B cell (primary cell): ENCODE results near the gene AFF3. TPM values are rescaled to one million over a fixed set of nuclear protein-coding genes. Genes with fewer than 3 reads are reported as not detected.

Experiments
- ATAC-seq: fragments of 200-7000 bp; cut with Tn5 transposase; one replicate; pipeline ENCODE4 v1.10.0; 2021; ENCODE audit warnings: low read depth, mild to moderate bottlenecking, moderate number of reproducible peaks, moderate library complexity
- CTCF ChIA-PET: fragments of 350-600 bp; sonication (Branson Sonifier 250); formaldehyde crosslinking; loops from one replicate; lab custom pipeline; 2021; ENCODE audit warnings: antibody characterized with exemption, inconsistent platforms; lab: Charles Lee
- POLR2A ChIA-PET: fragments of 350-600 bp; sonication (Branson Sonifier 250); formaldehyde crosslinking; loops from one replicate; lab custom pipeline; 2021; ENCODE audit warnings: antibody characterized with exemption; lab: Charles Lee
- DNase-seq: peaks from one replicate; pipeline ENCODE4 v3.0.0; 2013
- H2AFZ ChIP-seq: 2 replicates; pipeline ENCODE4 v1.6.1; 2012; ENCODE audit warnings: mild to moderate bottlenecking, low read depth, low read length; ENCODE audit not compliant: insufficient read depth, poor library complexity, severe bottlenecking
- H3K27ac ChIP-seq, 2 donors: 1 replicate in 1 of 2; 2 replicates in 1 of 2; pipeline ENCODE4 v1.5.1; 2012 to 2013; ENCODE audit warnings: low read length in 2 of 2, mild to moderate bottlenecking in 2 of 2, moderate library complexity in 1 of 2
- H3K27me3 ChIP-seq, 4 experiments: fragments of 200-600 bp in 1 of 4; sonication (generic) in 1 of 4; replicated peaks in 1 of 4; 1 replicate in 2 of 4; 2 replicates in 2 of 4; pipeline versions ENCODE4 v1.6.1 to v1.7.0; 2013 to 2016; ENCODE audit warnings: low read length in 3 of 4, mild to moderate bottlenecking in 2 of 4, mixed read lengths in 1 of 4, moderate library complexity in 1 of 4; ENCODE audit not compliant: insufficient read depth in 4 of 4, control insufficient read depth in 3 of 4; ENCODE audit errors: control extremely low read depth in 1 of 4
- H3K36me3 ChIP-seq, 2 experiments: replicated peaks in 1 of 2; 1 replicate in 1 of 2; 2 replicates in 1 of 2; pipeline versions ENCODE4 v1.6.1 to v1.7.1; 2013; ENCODE audit warnings: low read length in 1 of 2; ENCODE audit not compliant: insufficient read depth in 2 of 2, control insufficient read depth in 1 of 2; ENCODE audit errors: control extremely low read depth in 1 of 2, extremely low read depth in 1 of 2
- H3K4me1 ChIP-seq, 2 donors: fragments of 200-600 bp in 1 of 2; sonication (generic) in 1 of 2; 1 replicate in 1 of 2; 2 replicates in 1 of 2; pipeline versions ENCODE4 v1.5.1 to v1.6.1; 2013 to 2017; ENCODE audit warnings: low read length in 2 of 2; ENCODE audit not compliant: control insufficient read depth in 2 of 2, insufficient read depth in 2 of 2
- H3K4me2 ChIP-seq: replicated peaks from 2 replicates; pipeline ENCODE3; 2012; ENCODE audit warnings: mild to moderate bottlenecking, low read depth, low read length; ENCODE audit not compliant: poor library complexity, severe bottlenecking
- H3K4me3 ChIP-seq, 5 experiments: fragments of 200-600 bp in 1 of 5; sonication (generic) in 1 of 5; 1 replicate in 3 of 5; 2 replicates in 2 of 5; pipeline versions ENCODE4 v1.5.1 to v1.7.0; 2011 to 2016; ENCODE audit warnings: low read length in 4 of 5, mild to moderate bottlenecking in 4 of 5, low read depth in 2 of 5, control low read depth in 1 of 5, moderate library complexity in 1 of 5; ENCODE audit not compliant: insufficient read depth in 1 of 5; ENCODE audit errors: control extremely low read depth in 1 of 5, extremely low read depth in 1 of 5
- H3K79me2 ChIP-seq: fragments of 200-600 bp; sonication (generic); one replicate; pipeline ENCODE4 v1.6.0; 2016; ENCODE audit warnings: low read length; ENCODE audit not compliant: control insufficient read depth, insufficient read depth
- H3K9ac ChIP-seq: fragments of 200-600 bp; sonication (generic); 2 replicates; pipeline ENCODE4 v1.6.1; 2017; ENCODE audit warnings: mild to moderate bottlenecking, low read length, moderate library complexity
- H3K9me3 ChIP-seq, 3 donors: one replicate each; pipeline versions ENCODE4 v1.6.1 to v1.7.1; 2013; ENCODE audit warnings: low read length in 2 of 3; ENCODE audit not compliant: control insufficient read depth in 2 of 3, insufficient read depth in 1 of 3; ENCODE audit errors: control extremely low read depth in 1 of 3
- H4K20me1 ChIP-seq: 2 replicates; pipeline ENCODE4 v1.6.0; 2012; ENCODE audit warnings: mild to moderate bottlenecking, low read length; ENCODE audit not compliant: insufficient read depth, control insufficient read depth, poor library complexity, severe bottlenecking
- H3K27ac Mint-ChIP-seq: one replicate; pipeline ENCODE4 v1.8.0; 2021; ENCODE audit warnings: mixed read lengths
- H3K27me3 Mint-ChIP-seq: one replicate; pipeline ENCODE4 v1.8.0; 2021; ENCODE audit warnings: mixed read lengths
- H3K4me1 Mint-ChIP-seq: one replicate; pipeline ENCODE4 v1.8.0; 2021; ENCODE audit warnings: mixed read lengths
- H3K4me3 Mint-ChIP-seq: one replicate; pipeline ENCODE4 v1.8.0; 2021; ENCODE audit warnings: mixed read lengths
- H3K9me3 Mint-ChIP-seq: one replicate; pipeline ENCODE4 v1.8.0; 2022; ENCODE audit warnings: mixed read lengths; ENCODE audit not compliant: insufficient read depth
- CTCF ChIP-seq: fragments of 200-600 bp; IDR thresholded peaks from one replicate; pipeline ENCODE4 v1.8.0; 2022; ENCODE audit warnings: antibody characterized with exemption, mild to moderate bottlenecking
- EZH2 ChIP-seq: IDR thresholded peaks from 2 replicates; pipeline ENCODE4 v1.6.1; 2012; ENCODE audit warnings: borderline replicate concordance, low read depth, mild to moderate bottlenecking, moderate library complexity, low read length; ENCODE audit not compliant: insufficient read depth, poor library complexity, severe bottlenecking
- WGBS: methylation state at CpG from one replicate; pipeline ENCODE4 v1.1.5; 2013; ENCODE audit warnings: missing lambda C conversion rate; ENCODE audit not compliant: insufficient coverage; 5-methylcytosine and 5-hydroxymethylcytosine counted together
- intact Hi-C: fragments of 100-400 bp; cut with micrococcal nuclease; formaldehyde crosslinking; loops from one replicate; pipeline ENCODE4 v1.10.0; 2022
- polyA plus RNA-seq: library from polyadenylated mRNA; depleted of rRNA; stranded (reverse); fragments of >200 nt; gene quantifications from 2 replicates; pipeline ENCODE4 v1.2.3, GENCODE V29; 2012
- total RNA-seq, 2 donors: library from RNA; stranded (reverse); fragments of 120-200 nt in 1 of 2; gene quantifications; 1 replicate in 1 of 2; 2 replicates in 1 of 2; pipeline versions ENCODE4 v1.2.3 to v1.2.4, GENCODE V29; 2013 to 2022

Gene AFF3
- total and polyA plus RNA-seq, 2 donors (not counting 1 experiment from before 2014, with no cell fraction given) = 117 to 830 TPM

- Mint-ChIP-seq H3K9me3 (no peaks in the 10 kb centered on the region), H3K27ac (peak overlapping the region; percentile 46), H3K27me3 (no peaks in the 10 kb centered on the region), H3K4me1 (peaks cover 79% of the 10 kb centered on the region), H3K4me3 (no peak overlapping the region)
- Histone ChIP-seq H2AFZ (no peak overlapping the region), H3K36me3 (peaks cover 2 to 83% of the 10 kb centered on the region in 2 experiments), H3K27me3 (no peaks in the 10 kb centered on the region), H3K4me1 (peaks cover 20 to 33% of the 10 kb centered on the region in 2 donors), H3K27ac (no peak overlapping the region), H3K79me2 (peaks cover 99% of the 10 kb centered on the region), H3K9ac (no peak overlapping the region), H3K4me2 (no peak overlapping the region), H3K9me3 (no peaks in the 10 kb centered on the region), H3K4me3 (no peak overlapping the region), H4K20me1 (peaks cover 88% of the 10 kb centered on the region)
- WGBS = 100% methylated on average over 1 of the region's 4 CpGs
- POLR2A ChIA-PET = interaction anchor here (0.5 to 1.1 kb wide), 2 partner anchors 15 to 23 kb away, joined by 3 to 4 read pairs; partner anchors contain the start of gene AFF3
- intact Hi-C loops = no loop called here
- CTCF ChIA-PET = interaction anchor here (1.0 kb wide), 1 partner anchor 9 kb away, joined by 3 read pairs; no protein-coding TSS in a partner anchor
- no peak for DNase-seq
- ATAC-seq = no peak
- TF ChIP-seq EZH2 (no peak), CTCF (no peak)
These were observed 15.4 kb downstream of the AFF3 start for GRCh38 chr2:100126897-100127401.

GRCh38 chr2:100126201-100126600, 16.2 kb downstream of the AFF3 start:
- peaks cover 2 to 83% of the 10 kb centered on the region in 2 experiments for H3K36me3 ChIP-seq
- CTCF ChIA-PET = no interaction called here
- H4K20me1 ChIP-seq = peaks cover 86% of the 10 kb centered on the region
- peaks cover 98% of the 10 kb centered on the region for H3K79me2 ChIP-seq
- Mint-ChIP-seq H3K4me1 (peaks cover 79% of the 10 kb centered on the region), H3K27me3 (no peaks in the 10 kb centered on the region), H3K4me3 (no peak overlapping the region), H3K27ac (no peak overlapping the region), H3K9me3 (no peaks in the 10 kb centered on the region)
- H3K4me3 ChIP-seq = no peak overlapping the region
- H3K27ac ChIP-seq = peak overlapping the region in 1 of 2 donors; percentile 46
- H3K9me3 ChIP-seq = no peaks in the 10 kb centered on the region
- ATAC-seq = no peak
- no peak overlapping the region for H3K9ac ChIP-seq
- POLR2A ChIA-PET = interaction anchor here (0.5 to 1.1 kb wide), 2 partner anchors 16 to 24 kb away, joined by 3 to 4 read pairs; partner anchors contain the start of gene AFF3
- H3K4me1 ChIP-seq = peaks cover 15 to 28% of the 10 kb centered on the region in 2 donors
- H3K27me3 ChIP-seq = no peaks in the 10 kb centered on the region
- DNase-seq = no peak
- no peak overlapping the region for H3K4me2 ChIP-seq
- H2AFZ ChIP-seq = no peak overlapping the region
- 100% methylated on average over 3 of the region's 8 CpGs for WGBS
- TF ChIP-seq CTCF = no peak
- no peak for TF ChIP-seq EZH2
- intact Hi-C loops = no loop called here
